Peyer's patch (tissue), 4 donors: ENCODE data around the gene ABCA5.
"Not testable (repeated sequence)": the region's sequence is repeated elsewhere in the genome, so short reads cannot be mapped to it uniquely, and the experiment has no call there.

Source experiments
- POLR2A ChIP-seq, 2 donors: fragments of 450-650 bp; IDR thresholded peaks; one replicate each; pipeline ENCODE4 v1.5.1; 2017; ENCODE audit warnings: antibody characterized with exemption in 2 of 2, mild to moderate bottlenecking in 2 of 2, moderate library complexity in 2 of 2
- TF ChIP-seq, protein P1 (sequence below), 6 experiments: fragments of 450-650 bp in 4 of 6; fragments of 200-600 bp in 2 of 6; sonication (generic) in 1 of 6; IDR thresholded peaks; one replicate each; pipeline ENCODE4 v1.5.1; 2017 to 2019; ENCODE audit warnings: antibody characterized with exemption in 6 of 6, mild to moderate bottlenecking in 3 of 6, moderate library complexity in 1 of 6

- TF ChIP-seq, protein P1, sequence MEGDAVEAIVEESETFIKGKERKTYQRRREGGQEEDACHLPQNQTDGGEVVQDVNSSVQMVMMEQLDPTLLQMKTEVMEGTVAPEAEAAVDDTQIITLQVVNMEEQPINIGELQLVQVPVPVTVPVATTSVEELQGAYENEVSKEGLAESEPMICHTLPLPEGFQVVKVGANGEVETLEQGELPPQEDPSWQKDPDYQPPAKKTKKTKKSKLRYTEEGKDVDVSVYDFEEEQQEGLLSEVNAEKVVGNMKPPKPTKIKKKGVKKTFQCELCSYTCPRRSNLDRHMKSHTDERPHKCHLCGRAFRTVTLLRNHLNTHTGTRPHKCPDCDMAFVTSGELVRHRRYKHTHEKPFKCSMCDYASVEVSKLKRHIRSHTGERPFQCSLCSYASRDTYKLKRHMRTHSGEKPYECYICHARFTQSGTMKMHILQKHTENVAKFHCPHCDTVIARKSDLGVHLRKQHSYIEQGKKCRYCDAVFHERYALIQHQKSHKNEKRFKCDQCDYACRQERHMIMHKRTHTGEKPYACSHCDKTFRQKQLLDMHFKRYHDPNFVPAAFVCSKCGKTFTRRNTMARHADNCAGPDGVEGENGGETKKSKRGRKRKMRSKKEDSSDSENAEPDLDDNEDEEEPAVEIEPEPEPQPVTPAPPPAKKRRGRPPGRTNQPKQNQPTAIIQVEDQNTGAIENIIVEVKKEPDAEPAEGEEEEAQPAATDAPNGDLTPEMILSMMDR (IDR thresholded peaks at IDR 0.05) = not testable (repeated sequence)
- not testable (repeated sequence) for TF ChIP-seq POLR2A (IDR thresholded peaks at IDR 0.05)
Measured at GRCh38 chr17:69196105-69196653, 130.8 kb downstream of the ABCA5 start.
